ENCODE measurements around the gene THOC2. TPM values are rescaled to one million over a fixed set of nuclear protein-coding genes. Genes with fewer than 3 reads are reported as not detected.
"Not testable (repeated sequence)": the region's sequence is repeated elsewhere in the genome, so short reads cannot be mapped to it uniquely, and the experiment has no call there.

The THOC2 gene
- polyA plus RNA-seq, 3 donors, result 12.5 to 44.7 (median 21.4) TPM

DNA sequence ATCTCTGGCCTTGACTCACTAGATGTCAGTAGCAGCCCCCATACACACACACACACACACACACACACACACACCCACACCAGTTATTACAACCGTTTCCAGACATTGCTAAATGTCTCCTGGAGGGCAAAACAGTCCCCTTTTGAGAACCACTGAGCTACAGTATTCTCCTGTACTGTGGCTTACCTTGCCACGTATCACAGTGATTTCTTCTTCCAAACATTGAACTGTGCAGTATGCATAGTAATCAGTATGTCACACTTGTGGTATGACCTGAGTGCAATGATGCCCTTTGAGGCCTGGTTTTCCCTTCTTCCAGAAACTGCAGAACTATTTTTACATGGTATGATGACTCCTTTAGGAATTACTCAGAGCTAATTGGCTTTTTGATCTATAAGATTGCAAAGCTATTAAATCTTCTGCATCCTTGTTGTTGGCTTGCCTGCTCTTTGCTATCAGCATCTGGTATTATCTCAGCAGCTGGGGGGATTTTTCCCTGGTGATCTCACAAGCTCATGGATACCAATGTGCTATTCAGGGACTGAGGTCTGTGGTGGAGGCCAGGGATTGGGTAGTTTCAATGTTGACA is 3.6 kb upstream of the THOC2 start:
- H3K36me3 ChIP-seq (replicated peaks in 1 of 2; ENCODE audit: control insufficient read depth in 1 of 2, insufficient read depth in 2 of 2, low read length in 2 of 2), result no peaks in the 10 kb centered on the region
- H3K9me3 ChIP-seq (replicated peaks in 1 of 2; ENCODE audit: control insufficient read depth in 1 of 2, insufficient read depth in 1 of 2, low read length in 2 of 2), result no peaks in the 10 kb centered on the region
- H3K9ac ChIP-seq (ENCODE audit: insufficient read depth, low read length, poor library complexity, severe bottlenecking), result no peak overlapping the region
- no peaks in the 10 kb centered on the region for H3K27me3 ChIP-seq (ENCODE audit: control insufficient read depth in 2 of 2, insufficient read depth in 2 of 2, low read length in 2 of 2)
- H3K9me3 Mint-ChIP-seq, result peaks cover 0 to 17% (median 11%) of the 10 kb centered on the region in 7 donors
- no peak overlapping the region for H3K27ac ChIP-seq (ENCODE audit: low read depth in 1 of 2, low read length in 2 of 2)
- TF ChIP-seq CTCF (IDR thresholded peaks at IDR 0.05), result no peak
- H3K4me3 Mint-ChIP-seq, result no peak overlapping the region
- no peak for DNase-seq
- no peak overlapping the region for H3K27ac Mint-ChIP-seq
- no CpG with 5 or more reads among the region's 2 CpGs for WGBS (ENCODE audit: insufficient coverage)
- no peak overlapping the region for H3K4me2 ChIP-seq (replicated peaks; ENCODE audit: extremely low read depth, low read length, poor library complexity, severe bottlenecking)
- H2AFZ ChIP-seq (ENCODE audit: insufficient read depth, low read depth, low read length, poor library complexity, severe bottlenecking), result no peak overlapping the region
- H3K79me2 ChIP-seq (ENCODE audit: insufficient read depth, low read length), result peaks cover 15% of the 10 kb centered on the region
- intact Hi-C loops (cut with micrococcal nuclease), result no loop called here
- H3K4me1 ChIP-seq (ENCODE audit: control insufficient read depth in 1 of 2, insufficient read depth in 2 of 2, low read length in 2 of 2), result peaks cover 18% of the 10 kb centered on the region in 2 donors
- no peaks in the 10 kb centered on the region for H3K36me3 Mint-ChIP-seq
- H3K27me3 Mint-ChIP-seq (ENCODE audit: low read depth in 3 of 3), result peaks cover 0 to 6% (median 0%) of the 10 kb centered on the region in 3 donors
- peaks cover 6% of the 10 kb centered on the region for H4K20me1 ChIP-seq (ENCODE audit: insufficient read depth, low read length)
- no peak overlapping the region for H3K4me3 ChIP-seq (replicated peaks in 1 of 3; ENCODE audit: low read depth in 2 of 3, low read length in 3 of 3)
- H3K4me1 Mint-ChIP-seq, result peaks cover 27% of the 10 kb centered on the region

- no CpG with 5 or more reads among the region's 1 CpG for WGBS (ENCODE audit: insufficient coverage)
- H2AFZ ChIP-seq (ENCODE audit: insufficient read depth, low read depth, low read length, poor library complexity, severe bottlenecking); H3K27me3 Mint-ChIP-seq (ENCODE audit: low read depth in 3 of 3); H3K36me3 ChIP-seq (replicated peaks in 1 of 2; ENCODE audit: control insufficient read depth in 1 of 2, insufficient read depth in 2 of 2, low read length in 2 of 2); H3K4me3 Mint-ChIP-seq; intact Hi-C loops (cut with micrococcal nuclease); H3K36me3 Mint-ChIP-seq; H3K27ac Mint-ChIP-seq; H3K9me3 ChIP-seq (replicated peaks in 1 of 2; ENCODE audit: control insufficient read depth in 1 of 2, insufficient read depth in 1 of 2, low read length in 2 of 2); H3K27ac ChIP-seq (ENCODE audit: low read depth in 1 of 2, low read length in 2 of 2); DNase-seq; H3K27me3 ChIP-seq (ENCODE audit: control insufficient read depth in 2 of 2, insufficient read depth in 2 of 2, low read length in 2 of 2); H3K9ac ChIP-seq (ENCODE audit: insufficient read depth, low read length, poor library complexity, severe bottlenecking); H3K4me3 ChIP-seq (replicated peaks in 1 of 3; ENCODE audit: low read depth in 2 of 3, low read length in 3 of 3); H3K4me2 ChIP-seq (replicated peaks; ENCODE audit: extremely low read depth, low read length, poor library complexity, severe bottlenecking): not testable (repeated sequence)
- Histone ChIP-seq H4K20me1 (ENCODE audit: insufficient read depth, low read length) (peaks cover 16% of the 10 kb centered on the region), H3K4me1 (ENCODE audit: control insufficient read depth in 1 of 2, insufficient read depth in 2 of 2, low read length in 2 of 2) (peaks cover 18 to 21% of the 10 kb centered on the region in 2 donors), H3K79me2 (ENCODE audit: insufficient read depth, low read length) (peaks cover 28% of the 10 kb centered on the region)
- Mint-ChIP-seq H3K4me1 (peaks cover 25% of the 10 kb centered on the region), H3K9me3 (peaks cover 0 to 17% (median 11%) of the 10 kb centered on the region in 7 donors)
Measured at GRCh38 chrX:123735137-123735536, 2.3 kb upstream of the THOC2 start.

- H2AFZ ChIP-seq (ENCODE audit: insufficient read depth, low read depth, low read length, poor library complexity, severe bottlenecking); H3K36me3 ChIP-seq (replicated peaks in 1 of 2; ENCODE audit: control insufficient read depth in 1 of 2, insufficient read depth in 2 of 2, low read length in 2 of 2); DNase-seq; H3K4me3 ChIP-seq (replicated peaks in 1 of 3; ENCODE audit: low read depth in 2 of 3, low read length in 3 of 3); intact Hi-C loops (cut with micrococcal nuclease); H3K27ac ChIP-seq (ENCODE audit: low read depth in 1 of 2, low read length in 2 of 2); H3K27me3 Mint-ChIP-seq (ENCODE audit: low read depth in 3 of 3); H3K36me3 Mint-ChIP-seq; H3K4me3 Mint-ChIP-seq; H3K9ac ChIP-seq (ENCODE audit: insufficient read depth, low read length, poor library complexity, severe bottlenecking); H3K9me3 ChIP-seq (replicated peaks in 1 of 2; ENCODE audit: control insufficient read depth in 1 of 2, insufficient read depth in 1 of 2, low read length in 2 of 2); H3K27ac Mint-ChIP-seq; H3K4me2 ChIP-seq (replicated peaks; ENCODE audit: extremely low read depth, low read length, poor library complexity, severe bottlenecking); H3K27me3 ChIP-seq (ENCODE audit: control insufficient read depth in 2 of 2, insufficient read depth in 2 of 2, low read length in 2 of 2): not testable (repeated sequence)
- Histone ChIP-seq H4K20me1 (ENCODE audit: insufficient read depth, low read length) (peaks cover 18% of the 10 kb centered on the region), H3K4me1 (ENCODE audit: control insufficient read depth in 1 of 2, insufficient read depth in 2 of 2, low read length in 2 of 2) (peaks cover 16 to 24% of the 10 kb centered on the region in 2 donors), H3K79me2 (ENCODE audit: insufficient read depth, low read length) (peaks cover 39% of the 10 kb centered on the region)
- no CpG with 5 or more reads among the region's 43 CpGs for WGBS (ENCODE audit: insufficient coverage)
- peaks cover 0 to 17% (median 11%) of the 10 kb centered on the region in 7 donors for H3K9me3 Mint-ChIP-seq
- peaks cover 29% of the 10 kb centered on the region for H3K4me1 Mint-ChIP-seq
Measured at GRCh38 chrX:123734079-123734478, 1.2 kb upstream of the THOC2 start.

Measured in CD14-positive monocyte (primary cell).